Measurements from ENCODE around the gene WAS. TPM values are rescaled to one million over a fixed set of nuclear protein-coding genes. Genes with fewer than 3 reads are reported as not detected.
A peak's percentile ranks its signal among the peaks of the same experiment; 100 is the strongest.

The WAS gene
- total and polyA plus RNA-seq, 4 donors, result 1.0 to 5.6 (median 4.1) TPM

DNA sequence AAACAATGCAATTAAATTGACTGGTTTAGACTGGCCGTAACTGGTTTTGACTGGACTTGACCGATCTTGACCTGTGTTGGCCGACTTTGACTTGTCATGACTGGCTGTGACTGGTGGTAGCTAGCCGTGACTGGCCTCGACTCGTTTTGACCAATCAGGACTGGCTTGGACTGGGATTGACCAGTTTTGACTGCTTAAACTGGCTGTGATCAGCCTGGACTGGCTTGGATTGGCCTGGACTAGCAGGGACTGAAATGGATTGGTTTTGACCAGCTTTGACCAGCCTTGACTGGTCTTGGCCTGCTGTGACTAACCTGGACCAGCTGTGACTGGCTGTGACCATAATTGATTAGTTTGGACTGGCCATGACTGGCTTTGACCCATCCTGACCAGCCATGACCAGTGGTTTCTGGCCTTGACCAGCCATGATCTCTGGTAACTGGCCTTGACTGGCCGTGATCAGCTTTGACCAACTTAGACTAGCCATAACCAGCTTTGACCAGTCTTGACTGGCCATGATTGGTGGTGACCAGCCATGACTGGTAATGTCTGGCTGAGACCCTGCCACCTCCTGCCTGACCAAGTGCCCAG, 26.0 kb downstream of the WAS start:
- Histone ChIP-seq H3K27me3 (ENCODE audit: control insufficient read depth in 4 of 4, insufficient read depth in 4 of 4, low read length in 3 of 4) (no peaks in the 10 kb centered on the region), H3K4me3 (ENCODE audit: low read depth in 1 of 3, low read length in 3 of 3) (no peak overlapping the region), H3K9me3 (ENCODE audit: control insufficient read depth in 4 of 4, low read length in 3 of 4) (no peaks in the 10 kb centered on the region), H3K27ac (ENCODE audit: low read depth in 1 of 2, low read length in 2 of 2) (no peak overlapping the region), H3K9ac (ENCODE audit: low read depth in 1 of 2, low read length in 2 of 2) (no peak overlapping the region), H3K4me1 (ENCODE audit: control insufficient read depth in 4 of 4, insufficient read depth in 4 of 4, low read length in 3 of 4) (peaks cover 3 to 17% (median 10%) of the 10 kb centered on the region in 4 donors), H3K36me3 (ENCODE audit: control insufficient read depth in 4 of 4, insufficient read depth in 3 of 4, low read depth in 1 of 4, low read length in 3 of 4) (peaks cover 0 to 4% (median 0%) of the 10 kb centered on the region in 4 donors)
- DNase-seq (ENCODE audit: low spot score), result no peak
- TF ChIP-seq RXRA (IDR thresholded peaks at IDR 0.05), result no peak
- TF ChIP-seq HNF4G (IDR thresholded peaks at IDR 0.05), result no peak
- no peak for TF ChIP-seq YY1 (IDR thresholded peaks at IDR 0.05)
- no peak for TF ChIP-seq TAF1 (conservative IDR thresholded peaks at IDR 0.05)
- no peak for TF ChIP-seq GABPA (IDR thresholded peaks at IDR 0.05 in 1 of 2, conservative IDR thresholded peaks at IDR 0.05 in 1 of 2)
- no peak for TF ChIP-seq JUND (IDR thresholded peaks at IDR 0.05)
- 94% methylated on average over 7 of the region's 7 CpGs for WGBS

DNA sequence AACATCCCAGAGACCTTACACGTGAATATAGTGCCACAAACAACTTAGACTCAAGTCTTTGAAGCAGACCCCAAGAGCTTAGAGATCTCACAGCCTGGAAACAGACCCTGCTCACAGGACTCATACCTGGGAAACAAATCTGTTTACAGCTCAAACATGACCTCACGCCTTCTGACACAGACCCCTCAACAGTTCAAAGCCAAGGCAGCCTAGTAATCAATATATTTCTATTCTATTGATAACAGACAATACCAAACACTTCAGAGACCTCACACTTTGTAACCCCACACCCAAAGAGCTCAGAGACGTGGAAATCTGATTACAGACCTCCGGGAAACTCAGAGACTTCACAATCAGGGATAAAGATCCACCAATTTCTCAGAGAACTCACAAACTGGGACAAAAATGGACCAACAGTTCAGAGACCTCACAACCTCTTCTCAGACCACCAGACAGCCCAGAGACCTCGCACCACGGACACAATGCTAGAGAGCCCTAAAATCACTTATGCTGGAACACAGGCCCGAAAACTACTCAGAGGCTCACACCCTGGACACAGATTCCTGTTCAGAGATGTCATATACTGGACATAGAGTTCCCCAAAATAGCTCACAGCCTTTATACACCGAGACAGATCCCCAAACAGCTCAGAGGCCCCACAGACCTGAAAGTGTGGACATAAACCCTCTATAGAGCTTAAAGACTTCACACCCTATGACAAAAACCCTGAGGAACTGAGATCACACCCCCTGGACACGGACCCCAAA, 27.7 kb downstream of the WAS start:
- Histone ChIP-seq H3K4me3 (ENCODE audit: low read depth in 1 of 3, low read length in 3 of 3) (no peak overlapping the region), H3K27me3 (ENCODE audit: control insufficient read depth in 4 of 4, insufficient read depth in 4 of 4, low read length in 3 of 4) (no peaks in the 10 kb centered on the region), H3K36me3 (ENCODE audit: control insufficient read depth in 4 of 4, insufficient read depth in 3 of 4, low read depth in 1 of 4, low read length in 3 of 4) (peaks cover 0 to 4% (median 0%) of the 10 kb centered on the region in 4 donors), H3K27ac (ENCODE audit: low read depth in 1 of 2, low read length in 2 of 2) (peak overlapping the region; percentile 80 to 92), H3K4me1 (ENCODE audit: control insufficient read depth in 4 of 4, insufficient read depth in 4 of 4, low read length in 3 of 4) (peaks cover 0 to 14% (median 6%) of the 10 kb centered on the region in 4 donors), H3K9ac (ENCODE audit: low read depth in 1 of 2, low read length in 2 of 2) (peak overlapping the region in 1 of 2 donors; percentile 37), H3K9me3 (ENCODE audit: control insufficient read depth in 4 of 4, low read length in 3 of 4) (no peaks in the 10 kb centered on the region)
- DNase-seq (ENCODE audit: low spot score), result no peak
- 79% methylated on average over 9 of the region's 9 CpGs for WGBS
- TF ChIP-seq EGR1 (IDR thresholded peaks at IDR 0.05; ENCODE audit: low read depth in 2 of 2) (no peak), GABPA (IDR thresholded peaks at IDR 0.05 in 1 of 2, conservative IDR thresholded peaks at IDR 0.05 in 1 of 2) (no peak), REST (IDR thresholded peaks at IDR 0.05) (no peak), FOXA1 (IDR thresholded peaks at IDR 0.05) (no peak), RXRA (IDR thresholded peaks at IDR 0.05) (no peak), JUND (IDR thresholded peaks at IDR 0.05) (no peak), FOXA2 (IDR thresholded peaks at IDR 0.05) (no peak), NR2F2 (IDR thresholded peaks at IDR 0.05) (no peak), HNF4G (IDR thresholded peaks at IDR 0.05) (no peak), SP1 (IDR thresholded peaks at IDR 0.05) (no peak), TAF1 (conservative IDR thresholded peaks at IDR 0.05) (no peak), HNF4A (conservative IDR thresholded peaks at IDR 0.05) (no peak), CTCF (IDR thresholded peaks at IDR 0.05; ENCODE audit: low read depth, low read length, missing input control) (no peak), ATF3 (IDR thresholded peaks at IDR 0.05) (no peak), RAD21 (IDR thresholded peaks at IDR 0.05) (no peak), YY1 (IDR thresholded peaks at IDR 0.05) (no peak)
- TF ChIP-seq, protein P1, sequence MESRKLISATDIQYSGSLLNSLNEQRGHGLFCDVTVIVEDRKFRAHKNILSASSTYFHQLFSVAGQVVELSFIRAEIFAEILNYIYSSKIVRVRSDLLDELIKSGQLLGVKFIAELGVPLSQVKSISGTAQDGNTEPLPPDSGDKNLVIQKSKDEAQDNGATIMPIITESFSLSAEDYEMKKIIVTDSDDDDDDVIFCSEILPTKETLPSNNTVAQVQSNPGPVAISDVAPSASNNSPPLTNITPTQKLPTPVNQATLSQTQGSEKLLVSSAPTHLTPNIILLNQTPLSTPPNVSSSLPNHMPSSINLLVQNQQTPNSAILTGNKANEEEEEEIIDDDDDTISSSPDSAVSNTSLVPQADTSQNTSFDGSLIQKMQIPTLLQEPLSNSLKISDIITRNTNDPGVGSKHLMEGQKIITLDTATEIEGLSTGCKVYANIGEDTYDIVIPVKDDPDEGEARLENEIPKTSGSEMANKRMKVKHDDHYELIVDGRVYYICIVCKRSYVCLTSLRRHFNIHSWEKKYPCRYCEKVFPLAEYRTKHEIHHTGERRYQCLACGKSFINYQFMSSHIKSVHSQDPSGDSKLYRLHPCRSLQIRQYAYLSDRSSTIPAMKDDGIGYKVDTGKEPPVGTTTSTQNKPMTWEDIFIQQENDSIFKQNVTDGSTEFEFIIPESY (IDR thresholded peaks at IDR 0.05), result no peak
- TF ChIP-seq, protein P2, sequence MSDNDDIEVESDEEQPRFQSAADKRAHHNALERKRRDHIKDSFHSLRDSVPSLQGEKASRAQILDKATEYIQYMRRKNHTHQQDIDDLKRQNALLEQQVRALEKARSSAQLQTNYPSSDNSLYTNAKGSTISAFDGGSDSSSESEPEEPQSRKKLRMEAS (IDR thresholded peaks at IDR 0.05), result no peak

Data from liver (tissue), 9 donors.